HG03103 (cell line): ENCODE results near the gene SORCS3.

Experiments
- ATAC-seq: cut with Tn5 transposase; IDR thresholded peaks from one replicate; pipeline ENCODE4 v1.9.1; 2021; ENCODE audit warnings: low read depth; ENCODE audit not compliant: unreplicated experiment

The SORCS3 gene

GRCh38 chr10:104642658-104643302 is 1.7 kb downstream of the SORCS3 start:
- peak; percentile 45 for ATAC-seq

GRCh38 chr10:104643303-104643663 is 2.2 kb downstream of the SORCS3 start:
- no peak for ATAC-seq

- no peak for ATAC-seq
These were observed 5.1 kb downstream of the SORCS3 start for GRCh38 chr10:104646146-104646545.

GRCh38 chr10:104648421-104648820 is 7.3 kb downstream of the SORCS3 start:
- ATAC-seq, result no peak

GRCh38 chr10:104650072-104650471 is 9.0 kb downstream of the SORCS3 start:
- ATAC-seq, result no peak

- no peak for ATAC-seq
These were observed 9.7 kb downstream of the SORCS3 start for GRCh38 chr10:104650635-104651331.

- ATAC-seq, result no peak
These were observed 15.9 kb downstream of the SORCS3 start for GRCh38 chr10:104657036-104657435.

GRCh38 chr10:104657457-104657856 is 16.4 kb downstream of the SORCS3 start:
- ATAC-seq, result no peak

- no peak for ATAC-seq
These were observed 17.0 kb downstream of the SORCS3 start for GRCh38 chr10:104658067-104658466.

- ATAC-seq, result no peak
These were observed 18.7 kb downstream of the SORCS3 start for GRCh38 chr10:104659809-104660208.

GRCh38 chr10:104663076-104663475 is 22.0 kb downstream of the SORCS3 start:
- no peak for ATAC-seq

GRCh38 chr10:104663563-104663962 is 22.5 kb downstream of the SORCS3 start:
- ATAC-seq, result no peak

GRCh38 chr10:104664205-104664604 is 23.1 kb downstream of the SORCS3 start:
- ATAC-seq, result no peak

- no peak for ATAC-seq
These were observed 24.1 kb downstream of the SORCS3 start for GRCh38 chr10:104665174-104665573.

- ATAC-seq, result no peak
These were observed 25.0 kb downstream of the SORCS3 start for GRCh38 chr10:104666106-104666505.

- ATAC-seq, result no peak
These were observed 35.8 kb downstream of the SORCS3 start for GRCh38 chr10:104676874-104677273.

- no peak for ATAC-seq
These were observed 37.6 kb downstream of the SORCS3 start for GRCh38 chr10:104678658-104679057.

GRCh38 chr10:104680467-104681401 is 39.6 kb downstream of the SORCS3 start:
- no peak for ATAC-seq

GRCh38 chr10:104681485-104681884 is 40.4 kb downstream of the SORCS3 start:
- no peak for ATAC-seq

- no peak for ATAC-seq
These were observed 42.5 kb downstream of the SORCS3 start for GRCh38 chr10:104683567-104683966.

GRCh38 chr10:104686829-104687228 is 45.7 kb downstream of the SORCS3 start:
- no peak for ATAC-seq
